GM19397 (cell line): ENCODE results near the gene NOSIP.
A peak's percentile ranks its signal among the peaks of the same experiment; 100 is the strongest.

ENCODE experiments used
- ATAC-seq: cut with Tn5 transposase; IDR thresholded peaks from one replicate; pipeline ENCODE4 v1.9.1; 2021; ENCODE audit warnings: mild to moderate bottlenecking, moderate library complexity; ENCODE audit not compliant: unreplicated experiment

NOSIP gene

DNA sequence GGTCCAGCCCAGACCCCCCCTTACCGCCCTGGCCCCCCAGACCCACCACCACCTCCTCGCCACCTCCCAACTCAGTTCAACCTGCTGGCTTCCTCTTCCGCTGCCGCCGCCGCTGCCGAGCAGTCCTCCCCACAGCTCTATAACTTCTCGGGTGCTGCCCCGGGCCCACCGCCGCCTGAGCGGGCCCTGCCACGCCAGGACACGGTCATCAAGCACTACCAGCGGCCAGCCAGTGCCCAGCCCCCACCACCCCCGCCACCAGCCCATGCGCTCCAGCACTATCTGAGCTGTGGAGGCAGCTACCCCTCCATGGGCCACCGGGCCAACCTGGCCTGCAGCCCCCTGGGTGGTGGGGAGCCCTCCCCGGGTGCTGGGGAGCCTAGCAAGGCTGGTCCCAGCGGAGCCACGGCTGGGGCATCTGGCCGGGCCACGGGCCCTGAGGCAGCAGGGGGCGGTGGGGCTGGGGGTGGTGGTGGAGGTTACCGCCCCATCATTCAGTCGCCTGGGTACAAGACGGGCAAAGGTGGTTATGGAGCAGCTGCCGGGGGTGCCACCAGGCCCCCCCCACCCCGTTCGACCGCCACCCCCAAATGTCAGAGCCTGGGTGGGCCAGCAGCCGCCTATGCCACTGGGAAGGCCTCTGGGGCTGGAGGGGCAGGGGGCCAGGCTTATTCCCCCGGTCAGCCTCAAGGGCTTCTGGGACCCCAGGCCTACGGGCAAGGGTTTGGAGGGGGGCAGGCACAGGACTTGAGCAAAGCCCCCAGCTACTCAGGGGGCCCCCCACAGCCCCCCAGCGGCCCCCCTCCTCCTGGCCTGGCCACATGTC is 14.8 kb upstream of the NOSIP start:
- ATAC-seq, result no peak

- no peak for ATAC-seq
These were observed 14.0 kb upstream of the NOSIP start for GRCh38 chr19:49594157-49594992.

DNA sequence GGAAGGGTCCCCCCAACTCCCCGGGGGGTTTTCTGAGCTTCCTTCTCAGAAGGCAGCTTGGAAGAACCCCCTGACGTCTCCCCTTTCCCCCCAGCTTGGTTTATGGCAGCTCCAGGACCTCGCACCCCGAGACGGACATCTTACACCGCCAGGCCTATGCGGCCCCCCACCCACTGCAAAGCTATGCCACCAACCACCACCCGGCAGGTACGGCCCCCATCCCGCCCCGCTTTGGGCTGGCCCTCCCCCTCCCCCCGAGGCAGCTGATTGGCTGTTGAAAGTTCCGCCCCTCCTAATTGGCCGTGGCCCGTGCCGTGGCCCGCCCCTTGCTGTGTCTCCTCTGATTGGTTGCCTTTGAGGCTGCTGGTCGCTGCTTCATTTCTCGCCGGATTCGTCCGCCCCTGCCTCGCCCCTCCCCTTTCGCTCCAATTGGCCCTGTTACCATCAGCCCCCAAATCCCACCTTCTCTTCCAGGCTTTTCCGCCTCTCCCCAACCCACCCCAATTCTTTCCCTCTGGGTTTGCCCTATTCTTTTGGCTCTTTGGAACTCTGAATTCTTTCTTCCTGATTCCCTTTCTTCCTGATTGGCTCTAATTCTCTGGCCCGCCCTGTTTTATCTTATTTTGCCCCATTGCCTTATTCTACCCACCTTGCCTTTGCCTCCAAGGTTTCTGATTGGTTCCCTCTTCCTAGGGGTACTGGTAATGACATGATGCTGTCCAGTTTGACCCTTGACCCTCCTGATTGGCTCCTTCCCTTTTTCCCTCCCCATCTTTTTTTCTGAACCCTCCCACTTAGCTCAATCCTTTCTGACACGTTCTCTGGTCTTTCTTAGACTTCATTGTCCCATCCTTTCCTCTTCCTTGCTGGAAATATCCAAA is 13.1 kb upstream of the NOSIP start:
- peak; percentile 44 for ATAC-seq

- ATAC-seq, result no peak
These were observed 12.3 kb upstream of the NOSIP start for GRCh38 chr19:49592486-49593232.

GRCh38 chr19:49591731-49592485 is 11.6 kb upstream of the NOSIP start:
- ATAC-seq, result no peak

GRCh38 chr19:49590971-49591730 is 10.8 kb upstream of the NOSIP start, which contains the start of gene PRR12:
TSS of gene PRR12 (plus strand) at chr19:49591182. CDS start at chr19:49591655, 473 bp downstream.
- ATAC-seq, result no peak

DNA sequence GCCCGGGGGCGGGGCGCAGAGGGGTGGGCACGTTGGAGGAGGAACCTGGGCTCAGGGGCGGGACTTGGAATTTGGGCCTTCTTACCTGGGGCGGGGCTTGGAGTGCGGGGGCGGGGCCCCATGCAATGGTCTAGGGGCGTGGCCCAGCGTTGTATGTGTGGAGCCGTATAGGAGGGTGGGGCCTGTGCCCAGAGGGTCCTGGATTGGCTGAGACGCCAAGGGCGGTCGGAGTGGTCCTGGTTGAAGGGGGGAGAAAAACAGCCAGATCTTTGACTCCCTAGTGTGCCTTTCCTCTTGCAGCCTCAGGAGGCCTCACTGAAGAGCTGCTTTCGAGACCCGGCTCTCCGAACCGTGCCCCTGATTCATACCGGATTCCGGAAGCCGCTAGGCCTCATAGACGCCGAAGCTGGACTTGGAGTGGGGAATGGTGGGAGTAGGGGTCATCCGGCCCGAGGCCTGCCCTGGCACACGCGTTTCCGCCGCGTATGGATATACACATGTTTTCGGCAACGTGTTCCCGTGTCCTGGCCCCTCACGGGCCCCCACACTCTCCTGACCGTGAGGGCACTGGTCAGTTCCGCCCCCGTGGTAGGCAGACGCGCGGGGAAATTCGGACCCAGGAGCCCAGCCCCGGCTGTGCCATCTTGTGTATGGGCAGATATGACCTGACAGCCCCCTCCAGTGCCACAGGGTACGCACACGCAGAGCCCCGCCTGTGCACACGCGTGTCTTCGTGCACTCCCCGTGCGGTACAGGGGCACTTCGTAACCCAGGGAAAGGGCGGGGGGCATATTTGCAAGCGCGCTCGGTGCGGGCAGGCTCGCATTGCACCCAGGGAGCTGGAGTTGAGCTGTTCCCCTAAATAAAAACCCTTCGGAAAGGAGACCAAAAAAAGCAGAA is 10.0 kb upstream of the NOSIP start:
- peak; percentile 57 for ATAC-seq

- no peak for ATAC-seq
These were observed 9.1 kb upstream of the NOSIP start for GRCh38 chr19:49589502-49589905.

DNA sequence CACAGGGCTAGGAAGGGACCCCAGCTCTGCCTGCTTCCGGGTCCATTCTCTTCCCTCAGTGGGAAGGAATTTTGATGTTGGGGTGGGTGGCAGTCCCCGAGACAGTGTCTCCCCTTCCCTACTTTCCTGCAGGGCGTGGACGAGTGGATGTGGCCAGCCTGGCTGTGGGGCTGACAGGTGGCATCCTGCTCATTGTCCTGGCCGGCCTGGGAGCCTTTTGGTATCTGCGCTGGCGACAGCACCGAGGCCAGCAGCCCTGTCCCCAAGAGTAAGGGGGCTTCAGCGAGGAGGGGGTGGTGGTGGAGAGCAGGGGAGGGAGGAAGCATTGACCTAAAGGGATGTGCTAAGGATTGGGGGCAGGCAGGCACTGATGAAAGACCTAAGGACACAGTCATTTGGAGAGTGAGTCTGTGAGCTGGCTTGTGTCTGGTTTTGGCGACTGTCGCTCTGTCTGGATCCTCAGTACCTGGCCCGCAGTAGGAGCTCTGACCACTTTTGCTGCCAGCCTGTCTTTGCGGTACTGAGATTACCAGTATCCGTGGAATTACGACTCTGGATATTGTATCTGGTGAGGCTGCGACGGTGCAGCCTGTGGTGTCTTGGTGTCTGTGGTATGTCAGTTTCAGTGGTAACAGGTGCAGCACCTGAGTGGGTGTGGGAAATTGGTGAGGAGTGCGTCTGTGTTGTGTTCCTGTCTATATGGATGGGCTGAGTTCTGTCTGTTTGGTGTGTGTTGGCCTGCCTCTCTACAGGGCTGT is 8.2 kb upstream of the NOSIP start:
- no peak for ATAC-seq

DNA sequence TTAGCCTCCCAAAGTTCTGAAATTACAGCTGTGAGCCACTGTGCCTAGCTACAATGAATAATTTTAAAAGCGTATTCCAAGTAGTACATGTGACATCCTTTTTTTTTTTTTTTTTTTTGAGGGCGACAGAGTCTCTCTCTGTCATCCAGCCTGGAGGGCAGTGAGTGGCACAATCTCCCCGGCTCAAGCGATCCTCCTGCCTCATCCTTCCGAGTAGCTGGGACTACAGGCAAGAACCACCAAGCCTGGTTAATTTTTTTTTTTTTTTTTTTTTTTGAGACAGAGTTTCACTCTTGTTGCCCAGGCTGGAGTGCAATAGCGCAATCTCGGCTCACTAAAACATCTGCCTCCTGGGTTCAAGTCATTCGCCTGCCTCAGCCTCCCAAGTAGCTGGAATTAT is 6.9 kb upstream of the NOSIP start:
- ATAC-seq, result no peak

DNA sequence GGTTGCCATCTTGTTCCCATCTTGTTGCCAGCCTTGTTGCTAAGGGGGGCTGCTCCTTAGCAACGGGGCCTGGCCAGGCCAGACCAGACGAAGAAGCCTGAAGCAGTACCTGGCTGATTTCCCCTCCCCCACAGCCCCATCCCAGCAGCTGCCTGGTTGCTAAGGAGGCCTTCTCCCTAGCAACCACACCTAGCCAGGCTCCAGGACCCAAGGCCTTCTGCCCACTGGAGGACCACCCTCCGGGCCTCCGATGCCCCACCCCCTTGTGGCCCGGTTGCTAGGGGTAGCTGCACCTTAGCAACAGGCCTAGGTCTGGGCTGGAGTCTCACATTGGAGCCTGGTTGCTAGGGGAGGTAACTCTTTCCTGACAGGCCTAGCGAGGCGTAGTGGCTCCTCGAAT is 4.7 kb upstream of the NOSIP start:
- no peak for ATAC-seq

GRCh38 chr19:49583239-49583638 is 2.9 kb upstream of the NOSIP start:
- no peak for ATAC-seq

GRCh38 chr19:49581007-49581508 is 702 bp upstream of the NOSIP start, which contains the start of gene PRRG2:
TSS of gene PRRG2 (plus strand) at chr19:49581316. CDS start at chr19:49583220, 1,904 bp downstream.
- no peak for ATAC-seq

DNA sequence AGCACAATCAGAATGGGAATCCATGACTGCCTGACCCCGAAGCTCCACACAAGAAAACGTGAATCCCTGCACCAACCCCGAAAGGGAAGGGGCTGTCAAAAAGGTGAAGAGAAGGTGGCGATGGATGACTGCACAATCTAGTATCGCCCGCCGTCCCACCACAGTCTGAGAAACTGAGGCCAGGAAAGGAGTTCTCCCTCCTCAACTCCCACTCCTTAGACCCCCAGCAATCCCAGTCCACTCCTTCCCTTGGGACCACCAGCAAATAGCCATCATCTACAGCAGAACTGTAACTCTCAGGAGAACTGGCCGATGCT is 451 bp downstream of the NOSIP start:
- ATAC-seq, result no peak

DNA sequence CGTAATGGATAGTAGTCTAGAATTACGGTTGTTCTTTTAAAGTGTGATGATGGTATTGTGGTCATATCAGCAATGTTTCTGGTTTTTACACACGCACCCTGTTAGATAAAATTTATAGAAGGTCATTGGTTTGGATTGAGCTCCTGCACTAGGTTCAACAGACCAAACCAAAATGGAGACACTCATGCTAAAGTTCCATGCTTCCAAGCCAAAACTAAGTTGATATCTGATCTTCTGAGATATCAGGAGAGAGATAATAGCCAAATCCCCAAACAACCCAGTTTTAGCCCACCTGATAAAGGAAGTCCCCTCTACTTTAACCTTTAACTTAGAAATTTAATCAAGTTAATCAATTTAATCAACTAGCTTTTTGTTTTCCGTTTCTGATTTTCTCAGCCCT is 1.2 kb downstream of the NOSIP start:
- no peak for ATAC-seq

GRCh38 chr19:49574206-49574755 is 6.1 kb downstream of the NOSIP start:
- ATAC-seq, result no peak

DNA sequence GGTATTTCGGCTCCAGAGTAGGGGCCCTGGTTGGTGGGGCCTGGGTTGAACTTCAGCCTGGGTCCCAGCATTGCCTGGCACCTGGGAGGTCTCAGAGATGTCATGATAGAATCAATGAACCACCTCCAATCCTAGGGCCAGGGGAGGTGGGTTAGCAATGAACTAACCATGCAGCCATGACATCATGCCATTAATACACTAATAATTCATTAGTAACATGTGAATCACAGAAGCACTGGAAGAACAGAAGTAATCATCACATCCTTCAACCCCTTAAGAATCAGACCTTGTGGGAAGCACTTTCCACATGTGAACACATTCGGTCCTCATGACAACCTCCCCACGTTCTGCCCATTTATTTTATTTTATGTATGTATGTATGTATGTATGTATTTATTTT is 6.9 kb downstream of the NOSIP start:
- ATAC-seq, result no peak
